Subcutaneous adipose tissue (tissue), 4 donors: ENCODE measurements around the gene SLC8A1. TPM values are rescaled to one million over a fixed set of nuclear protein-coding genes. Genes with fewer than 3 reads are reported as not detected.

Experiments used
- total RNA-seq, 4 donors: library from RNA; depleted of rRNA; stranded (reverse); fragments of >200 nt; gene quantifications; one replicate each; pipeline ENCODE4 v1.1.0, GENCODE V29; 2016
- TF ChIP-seq, protein P1 (sequence below): fragments of 450-650 bp; IDR thresholded peaks from one replicate; pipeline ENCODE4 v1.5.1; 2016; ENCODE audit warnings: low read depth, mild to moderate bottlenecking, control low read depth, antibody characterized with exemption, moderate library complexity

SLC8A1 gene
- total RNA-seq, 4 donors from 2014 or later = 7.5 to 32.5 (median 12.9) TPM

DNA sequence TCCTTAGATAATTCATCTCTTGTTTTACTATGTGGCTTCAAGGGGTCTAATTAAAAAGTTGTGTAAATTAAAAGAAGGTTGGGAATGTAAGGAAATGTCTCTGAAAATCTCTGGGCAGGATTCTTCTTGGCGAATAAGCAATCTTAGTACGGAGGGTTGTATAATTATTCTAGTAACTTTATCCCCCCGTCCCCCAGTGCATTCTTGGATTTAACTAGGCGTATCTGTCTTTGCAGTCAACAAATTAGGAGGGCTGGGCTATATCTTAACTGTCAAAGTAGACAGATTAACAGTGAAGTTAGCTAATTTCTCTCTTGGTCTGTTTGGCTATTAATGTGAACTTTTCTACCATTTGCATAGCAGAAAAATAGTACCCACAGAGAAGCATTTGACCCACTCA, 343.0 kb downstream of the SLC8A1 start:
- TF ChIP-seq, protein P1, sequence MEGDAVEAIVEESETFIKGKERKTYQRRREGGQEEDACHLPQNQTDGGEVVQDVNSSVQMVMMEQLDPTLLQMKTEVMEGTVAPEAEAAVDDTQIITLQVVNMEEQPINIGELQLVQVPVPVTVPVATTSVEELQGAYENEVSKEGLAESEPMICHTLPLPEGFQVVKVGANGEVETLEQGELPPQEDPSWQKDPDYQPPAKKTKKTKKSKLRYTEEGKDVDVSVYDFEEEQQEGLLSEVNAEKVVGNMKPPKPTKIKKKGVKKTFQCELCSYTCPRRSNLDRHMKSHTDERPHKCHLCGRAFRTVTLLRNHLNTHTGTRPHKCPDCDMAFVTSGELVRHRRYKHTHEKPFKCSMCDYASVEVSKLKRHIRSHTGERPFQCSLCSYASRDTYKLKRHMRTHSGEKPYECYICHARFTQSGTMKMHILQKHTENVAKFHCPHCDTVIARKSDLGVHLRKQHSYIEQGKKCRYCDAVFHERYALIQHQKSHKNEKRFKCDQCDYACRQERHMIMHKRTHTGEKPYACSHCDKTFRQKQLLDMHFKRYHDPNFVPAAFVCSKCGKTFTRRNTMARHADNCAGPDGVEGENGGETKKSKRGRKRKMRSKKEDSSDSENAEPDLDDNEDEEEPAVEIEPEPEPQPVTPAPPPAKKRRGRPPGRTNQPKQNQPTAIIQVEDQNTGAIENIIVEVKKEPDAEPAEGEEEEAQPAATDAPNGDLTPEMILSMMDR = no peak

DNA sequence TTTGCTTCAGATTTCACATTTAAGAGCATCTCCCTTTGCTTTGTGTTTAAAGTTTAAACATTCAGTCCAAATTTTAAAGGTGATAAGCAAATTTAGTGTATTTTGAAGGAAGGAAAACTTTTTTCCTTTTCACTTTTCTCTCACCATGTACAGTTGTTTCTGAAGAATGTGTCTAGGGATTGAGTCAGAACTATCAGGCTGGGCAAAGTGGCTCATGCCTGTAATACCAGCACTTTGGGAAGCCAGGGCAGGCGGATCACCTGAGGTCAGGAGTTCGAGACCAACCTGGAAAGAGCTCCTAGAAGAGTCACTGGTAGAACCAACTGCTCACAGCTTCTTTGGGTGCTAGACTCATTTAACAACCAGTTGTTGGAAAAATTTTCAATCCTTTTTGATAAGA, 345.8 kb downstream of the SLC8A1 start:
- TF ChIP-seq, protein P1 = no peak

DNA sequence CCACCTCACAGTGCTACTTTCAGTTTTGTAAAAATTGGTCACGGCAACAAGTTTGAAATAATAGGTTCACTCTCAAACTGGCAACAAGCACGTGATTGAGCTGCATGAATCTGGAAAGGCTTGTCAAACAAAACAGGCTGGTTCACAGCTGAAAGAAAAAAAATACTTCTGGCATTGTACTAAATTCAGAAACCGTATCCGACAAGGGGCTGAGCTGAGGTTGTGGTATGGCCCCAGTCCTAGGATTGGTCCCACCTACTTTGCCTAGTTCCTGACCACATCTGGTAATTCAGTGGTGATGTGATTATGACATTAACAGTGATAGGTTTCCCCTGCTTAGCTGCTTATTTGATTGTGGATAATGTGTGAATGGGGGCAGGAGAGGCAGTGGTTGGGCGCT, 346.3 kb downstream of the SLC8A1 start:
- TF ChIP-seq, protein P1 = no peak

DNA sequence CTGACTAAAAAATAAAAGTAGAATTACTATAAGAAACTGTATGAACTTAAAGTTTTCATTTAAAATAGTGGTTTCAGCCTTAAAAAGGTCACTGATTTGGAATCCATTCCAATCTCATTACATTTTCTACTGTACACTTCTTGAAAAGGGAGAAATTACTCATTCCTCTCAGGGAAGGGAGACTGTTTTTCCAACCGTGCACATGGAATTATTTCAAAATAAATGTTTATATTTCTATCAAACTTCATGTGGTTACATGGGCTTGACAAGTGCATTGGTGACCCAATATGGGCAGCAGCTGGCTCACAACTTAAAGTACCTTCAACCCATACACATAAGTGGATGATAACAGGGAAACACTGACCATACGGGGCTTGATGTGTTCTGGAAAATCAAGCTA, 348.3 kb downstream of the SLC8A1 start:
- TF ChIP-seq, protein P1 = no peak

DNA sequence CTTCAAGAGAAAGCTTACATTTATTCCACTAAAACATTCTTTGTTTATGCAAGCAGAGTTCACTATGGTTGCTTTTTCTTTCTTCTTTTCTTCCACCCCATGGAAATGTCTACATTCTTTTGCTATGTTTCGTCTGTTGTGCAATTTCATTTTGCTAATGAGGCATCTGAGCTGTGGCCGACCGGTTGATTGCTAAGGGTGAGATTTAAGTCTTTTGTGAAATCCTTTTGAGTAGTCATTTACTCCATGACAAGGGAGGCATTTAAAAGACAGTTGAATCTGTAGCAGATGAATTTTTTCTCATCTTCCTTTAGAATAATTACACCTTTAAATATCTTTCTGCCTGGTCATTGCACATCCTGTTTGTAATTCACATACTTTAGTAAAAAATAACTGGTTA, 348.7 kb downstream of the SLC8A1 start:
- TF ChIP-seq, protein P1 = no peak

DNA sequence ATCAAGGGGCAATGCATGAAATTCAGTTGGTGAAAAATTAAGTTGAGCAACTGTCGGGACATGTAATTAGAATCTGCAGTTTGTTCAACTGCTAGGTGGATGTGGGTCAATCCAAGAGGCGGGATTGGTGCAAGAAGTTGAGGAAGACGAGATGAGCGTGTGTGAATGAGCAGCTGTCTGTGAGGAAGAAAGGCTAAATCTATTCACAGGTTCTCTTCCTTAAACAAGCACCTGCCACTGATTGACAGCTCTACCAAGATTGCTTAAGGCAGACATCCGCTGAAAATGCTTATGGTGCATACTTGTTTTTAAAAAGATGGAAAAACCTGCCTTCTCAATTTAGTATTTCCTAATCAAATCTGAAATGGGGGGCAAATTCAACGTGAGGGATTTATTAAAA, 349.4 kb downstream of the SLC8A1 start:
- TF ChIP-seq, protein P1 = no peak

DNA sequence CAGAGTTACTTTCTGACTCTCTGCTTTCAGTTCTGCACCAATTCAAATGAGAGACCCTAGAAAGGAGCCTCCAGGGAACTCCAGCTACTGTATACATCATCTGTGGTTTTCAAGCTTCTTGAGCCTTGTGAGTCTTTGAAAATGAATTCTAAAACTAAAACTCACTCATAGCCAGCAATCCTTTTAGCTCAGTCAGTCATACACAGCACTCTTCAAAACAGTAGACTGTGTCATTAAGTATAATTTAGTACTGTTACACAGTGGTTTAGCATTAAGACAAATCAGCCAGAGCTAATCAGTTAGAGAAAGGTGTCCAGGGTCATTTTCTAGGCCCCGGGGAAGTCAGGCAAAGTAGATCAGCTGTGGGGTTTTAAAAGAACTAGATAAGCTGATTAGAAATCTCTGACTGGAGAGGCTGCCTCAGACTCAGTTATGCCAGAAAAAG, 350.7 kb downstream of the SLC8A1 start:
- TF ChIP-seq, protein P1 = no peak
